Bone marrow (tissue), 2 donors: ENCODE results near the gene CCDC142.
"Not testable (repeated sequence)": the region's sequence is repeated elsewhere in the genome, so short reads cannot be mapped to it uniquely, and the experiment has no call there.

Source experiments
- DNase-seq, 2 donors: peaks; one replicate each; lab custom pipeline; 2025; lab: John Stamatoyannopoulos, UW

The CCDC142 gene

GRCh38 chr2:74464406-74464805 lies 18.4 kb downstream of the CCDC142 start:
- DNase-seq: no peak

GRCh38 chr2:74462786-74463105 lies 20.1 kb downstream of the CCDC142 start:
- DNase-seq: no peak

- no peak for DNase-seq
Observed at GRCh38 chr2:74462054-74462785, 20.6 kb downstream of the CCDC142 start.

DNA sequence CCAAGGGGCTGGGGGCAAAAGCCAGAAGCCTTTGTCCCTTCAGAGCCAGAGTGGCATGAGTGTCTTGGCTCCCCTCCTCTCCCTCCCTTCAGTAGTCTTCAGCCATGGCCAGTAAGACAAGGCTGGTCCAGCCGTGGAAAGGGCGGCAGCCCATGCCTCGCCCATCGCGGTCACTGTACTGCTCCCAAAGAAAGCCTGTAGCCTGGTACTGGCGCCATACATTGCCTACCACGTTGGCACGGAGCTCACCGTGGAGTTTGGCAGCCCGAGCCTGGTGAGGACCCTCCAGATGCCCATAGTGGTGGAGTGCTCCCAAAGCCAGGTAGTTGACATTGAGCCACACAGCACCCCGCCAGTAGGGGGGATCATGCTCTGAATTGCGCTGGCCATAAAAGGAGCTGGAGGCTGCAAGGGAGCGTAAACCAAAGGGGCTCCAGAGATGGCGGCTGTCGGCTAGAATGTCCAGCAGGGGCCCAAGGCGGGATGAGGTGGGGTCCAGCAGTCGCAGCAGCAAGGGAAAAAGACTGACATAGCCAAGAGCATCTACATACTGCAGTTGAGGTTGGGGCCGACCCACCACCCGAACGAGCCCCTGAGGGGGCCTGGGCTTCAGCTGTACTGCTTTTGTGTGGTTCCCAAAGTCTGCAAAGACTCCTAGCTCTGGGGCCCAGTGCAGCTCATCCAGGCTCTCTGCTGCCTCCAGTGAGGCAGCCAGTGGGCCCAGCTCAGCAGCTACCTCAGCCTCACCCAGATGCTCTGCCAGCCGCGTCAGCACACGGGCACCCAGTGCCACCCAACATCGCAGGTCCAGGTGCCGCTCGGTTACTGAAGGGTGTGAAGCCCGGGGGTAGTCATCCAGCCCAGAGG lies 21.4 kb downstream of the CCDC142 start:
- DNase-seq: no peak

DNA sequence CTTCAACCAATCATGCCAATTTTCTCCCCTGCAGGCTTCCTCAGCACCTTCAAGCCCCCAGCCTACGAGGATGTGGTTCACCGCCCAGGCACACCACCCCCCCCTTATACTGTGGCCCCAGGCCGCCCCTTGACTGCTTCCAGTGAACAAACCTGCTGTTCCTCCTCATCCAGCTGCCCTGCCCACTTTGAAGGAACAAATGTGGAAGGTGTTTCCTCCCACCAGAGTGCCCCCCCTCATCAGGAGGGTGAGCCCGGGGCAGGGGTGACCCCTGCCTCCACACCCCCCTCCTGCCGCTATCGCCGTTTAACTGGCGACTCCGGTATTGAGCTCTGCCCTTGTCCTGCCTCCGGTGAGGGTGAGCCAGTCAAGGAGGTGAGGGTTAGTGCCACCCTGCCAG lies 22.6 kb downstream of the CCDC142 start:
- not testable (repeated sequence) for DNase-seq

DNA sequence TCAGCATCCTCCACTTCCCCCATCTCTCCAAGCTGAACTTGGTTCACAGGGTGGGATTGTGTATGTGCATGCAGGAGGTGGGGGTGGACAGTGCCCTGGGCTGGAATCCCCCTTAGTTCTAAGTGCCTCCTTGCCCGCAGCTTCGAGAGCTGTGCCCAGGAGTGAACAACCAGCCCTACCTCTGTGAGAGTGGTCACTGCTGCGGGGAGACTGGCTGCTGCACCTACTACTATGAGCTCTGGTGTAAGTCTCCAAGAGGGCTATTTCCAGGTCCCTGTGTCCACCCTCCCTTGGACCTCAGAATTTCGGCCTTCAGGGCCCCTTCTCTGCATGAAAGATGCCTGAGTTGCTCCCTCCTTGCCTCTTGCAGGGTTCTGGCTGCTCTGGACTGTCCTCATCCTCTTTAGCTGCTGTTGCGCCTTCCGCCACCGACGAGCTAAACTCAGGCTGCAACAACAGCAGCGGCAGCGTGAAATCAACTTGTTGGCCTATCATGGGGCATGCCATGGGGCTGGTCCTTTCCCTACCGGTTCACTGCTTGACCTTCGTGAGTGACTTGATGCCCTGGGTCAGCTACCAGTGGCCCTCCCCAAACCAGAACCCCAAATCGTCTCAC lies 23.2 kb downstream of the CCDC142 start:
- DNase-seq: not testable (repeated sequence)

DNA sequence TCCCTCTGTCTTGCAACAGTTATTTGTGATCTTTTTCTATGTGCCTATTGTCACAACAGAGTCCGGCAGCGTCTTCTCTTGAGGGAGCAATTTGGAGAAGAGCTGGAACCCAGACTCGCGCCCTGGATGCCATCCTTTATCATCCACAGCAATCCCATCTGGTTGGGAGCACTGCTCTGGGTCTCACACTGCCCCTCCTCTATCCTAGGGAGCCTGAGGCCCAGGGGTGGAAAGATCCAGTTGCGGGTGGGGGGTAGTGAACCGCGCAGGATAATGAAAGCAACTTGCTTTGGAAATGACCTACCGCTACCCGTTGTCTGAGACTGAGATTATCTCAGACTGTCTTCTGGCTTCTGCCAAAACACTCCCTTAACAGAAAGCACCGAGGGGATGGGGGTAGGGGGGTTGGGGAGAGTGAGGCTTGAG lies 23.8 kb downstream of the CCDC142 start:
- no peak for DNase-seq

- peak; percentile 85 to 99 for DNase-seq
Observed at GRCh38 chr2:74458132-74458937, 24.5 kb downstream of the CCDC142 start, which contains the start of gene WBP1. WBP1 (plus strand) TSS chr2:74458438; CDS start chr2:74458603, 165 bp downstream.

GRCh38 chr2:74457549-74458131 lies 25.2 kb downstream of the CCDC142 start:
- DNase-seq: peak in 1 of 2 donors; percentile 79

DNA sequence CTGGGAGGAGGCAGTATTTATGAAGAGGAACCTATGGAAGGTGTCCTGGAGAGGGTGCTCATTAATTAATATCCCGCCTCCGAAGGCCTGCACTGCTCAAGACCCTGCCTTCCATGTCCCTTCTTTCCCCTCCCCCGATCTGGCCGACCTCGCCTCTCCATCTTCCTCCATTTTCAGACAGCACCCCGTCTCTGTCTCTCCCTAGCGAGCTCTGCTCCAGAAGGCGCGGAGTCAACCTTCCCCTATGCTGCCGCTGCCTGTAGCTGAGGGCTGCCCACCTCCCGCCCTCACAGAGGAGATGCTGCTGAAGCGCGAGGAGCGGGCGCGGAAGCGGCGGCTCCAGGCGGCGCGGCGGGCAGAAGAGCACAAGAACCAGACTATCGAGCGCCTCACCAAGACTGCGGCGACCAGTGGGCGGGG lies 25.7 kb downstream of the CCDC142 start:
- DNase-seq: no peak

- DNase-seq: peak; percentile 86 to 98
Observed at GRCh38 chr2:74454654-74455511, 27.9 kb downstream of the CCDC142 start, which contains the start of gene INO80B. INO80B (plus strand) TSS chr2:74455087; CDS start chr2:74455117, 30 bp downstream.

DNA sequence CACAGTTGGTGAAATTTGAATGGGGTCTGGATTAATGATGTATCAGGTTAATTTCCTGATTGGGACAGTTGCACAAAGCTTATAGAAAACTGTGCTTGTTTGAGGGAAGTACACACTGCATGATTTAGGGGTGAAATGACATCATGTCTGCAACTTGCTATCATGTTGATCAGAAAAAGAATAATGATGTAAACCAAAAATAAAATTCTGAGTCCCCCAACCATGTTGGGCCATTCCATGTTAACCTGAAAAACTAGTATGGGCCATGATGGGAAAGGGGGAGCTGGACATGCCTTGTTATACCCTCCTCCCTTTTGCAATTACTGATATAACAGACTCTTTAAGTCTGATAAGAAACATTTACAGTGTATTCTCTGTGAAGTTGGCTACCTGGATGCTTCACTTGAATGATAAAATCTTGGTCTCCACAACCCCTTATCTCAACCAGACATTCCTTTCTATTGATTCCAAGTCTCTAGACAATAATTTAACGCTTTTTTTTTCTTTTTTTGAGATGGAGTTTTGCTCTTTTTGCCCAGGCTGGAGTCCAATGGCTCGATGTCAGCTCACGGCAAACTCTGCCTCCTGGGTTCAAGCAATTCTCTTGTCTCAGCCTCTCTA lies 32.1 kb downstream of the CCDC142 start:
- DNase-seq: no peak

DNA sequence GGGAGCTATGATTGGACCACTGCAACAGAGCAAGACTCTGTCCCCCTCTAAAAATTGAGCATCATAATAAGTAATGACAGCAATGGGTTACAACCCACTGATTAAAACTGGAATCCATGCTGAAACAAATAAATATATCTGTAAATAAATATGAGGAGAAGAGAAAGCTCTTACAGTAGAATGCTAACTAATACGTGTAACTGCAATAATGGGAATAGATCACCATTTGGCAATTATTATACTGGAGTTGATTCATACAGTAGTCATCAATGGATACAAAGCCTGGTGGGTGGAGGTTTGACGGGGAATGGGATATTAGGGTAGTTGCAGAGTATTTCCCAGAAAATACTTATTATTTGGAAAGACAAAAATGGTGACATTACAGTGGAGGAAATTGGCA lies 34.0 kb downstream of the CCDC142 start:
- DNase-seq: no peak

DNA sequence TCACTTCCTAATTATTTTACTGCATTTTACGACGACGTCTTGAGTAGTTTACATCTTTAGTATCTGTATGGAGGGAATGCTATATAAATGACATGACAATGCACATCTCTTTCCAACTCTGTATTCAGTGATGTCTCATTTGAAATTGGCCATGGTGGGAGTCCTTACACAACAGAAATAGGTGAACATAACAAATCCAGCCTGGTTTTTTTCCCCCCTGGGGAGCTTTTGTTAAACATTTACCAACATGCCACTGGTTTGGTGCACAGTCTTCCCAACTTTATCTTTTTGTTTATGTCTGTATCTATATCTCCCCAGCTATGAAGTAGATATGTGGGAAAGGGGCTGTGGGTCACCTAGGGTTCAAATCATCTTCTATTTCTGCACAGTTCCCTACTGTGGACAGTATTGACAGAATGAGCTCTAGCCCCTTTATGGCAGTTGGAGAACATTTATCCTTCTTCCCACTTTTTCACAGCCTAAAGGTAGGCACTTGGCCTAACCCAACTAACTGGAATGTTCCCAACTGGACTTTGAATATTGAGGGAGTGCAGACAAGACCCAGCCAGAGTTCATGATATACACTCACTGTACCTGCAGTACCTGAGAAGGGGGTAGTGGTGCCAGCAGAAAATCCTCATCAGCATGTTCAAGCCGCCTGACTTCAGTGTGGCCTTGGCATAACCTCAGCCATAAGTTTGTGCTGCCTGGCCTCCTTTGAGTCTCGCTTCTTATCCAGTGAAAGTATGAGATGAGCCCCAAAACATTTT lies 35.4 kb downstream of the CCDC142 start:
- DNase-seq: no peak

GRCh38 chr2:74444498-74445318 lies 38.1 kb downstream of the CCDC142 start:
- no peak for DNase-seq

- not testable (repeated sequence) for DNase-seq
Observed at GRCh38 chr2:74442483-74443297, 40.1 kb downstream of the CCDC142 start.
